ENCODE data around the gene BAAT. TPM values are rescaled to one million over a fixed set of nuclear protein-coding genes. Genes with fewer than 3 reads are reported as not detected.
"Not testable (repeated sequence)": the region's sequence is repeated elsewhere in the genome, so short reads cannot be mapped to it uniquely, and the experiment has no call there.

Gene BAAT
- polyA plus RNA-seq, 4 donors: 0.07 to 0.35 (median 0.23) TPM

GRCh38 chr9:101366038-101366756 is 18.6 kb downstream of the BAAT start:
- peak in 1 of 4 donors; percentile 2 for DNase-seq (ENCODE audit: low read depth in 4 of 4, low spot score in 3 of 4)

- no peak for DNase-seq (ENCODE audit: low read depth in 4 of 4, low spot score in 3 of 4)
Measured at GRCh38 chr9:101365181-101365580, 19.6 kb downstream of the BAAT start.

DNA sequence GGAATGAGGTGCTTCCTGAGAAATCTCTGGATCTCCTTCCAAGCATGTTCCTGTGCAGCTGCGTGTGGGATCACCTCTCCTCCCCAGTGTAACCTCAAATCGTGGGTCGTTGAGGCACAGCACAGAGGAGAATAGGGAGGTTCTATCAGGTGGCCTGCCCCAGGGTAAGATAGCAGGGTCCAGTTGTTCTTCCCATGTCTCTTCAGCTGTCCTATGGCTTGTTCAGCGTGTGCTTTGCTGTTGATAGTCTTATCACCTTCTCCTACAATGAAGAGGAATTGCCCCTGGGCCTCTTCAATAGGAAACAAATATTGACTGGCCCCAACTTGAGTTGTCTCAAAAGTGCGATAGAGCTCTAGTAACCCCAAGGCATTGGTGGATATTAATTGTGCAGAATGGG is 22.4 kb downstream of the BAAT start:
- DNase-seq (ENCODE audit: low read depth in 4 of 4, low spot score in 3 of 4): no peak

- DNase-seq (ENCODE audit: low read depth in 4 of 4, low spot score in 3 of 4): no peak
Measured at GRCh38 chr9:101360647-101361046, 24.2 kb downstream of the BAAT start.

DNA sequence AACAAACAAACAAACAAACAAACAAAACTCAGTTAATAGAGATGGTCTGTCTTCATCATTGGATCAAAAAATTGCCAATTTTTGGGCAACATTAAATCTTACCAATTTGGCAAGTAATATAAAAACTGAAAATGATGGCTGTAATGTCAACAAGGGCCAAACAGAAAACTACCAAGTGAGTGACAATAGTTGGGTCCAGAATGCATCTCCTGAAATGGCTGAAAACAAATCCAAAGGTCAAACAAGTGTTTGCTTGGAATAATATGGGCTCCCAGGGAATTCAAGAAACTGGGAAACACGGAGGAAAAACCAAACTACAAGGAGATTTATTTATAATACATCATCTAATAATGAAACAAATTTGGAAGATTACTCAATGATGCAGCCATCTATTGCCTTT is 25.1 kb downstream of the BAAT start:
- DNase-seq (ENCODE audit: low read depth in 4 of 4, low spot score in 3 of 4): no peak

- no peak for DNase-seq (ENCODE audit: low read depth in 4 of 4, low spot score in 3 of 4)
Measured at GRCh38 chr9:101356619-101357018, 28.2 kb downstream of the BAAT start.

GRCh38 chr9:101354765-101355708 is 29.8 kb downstream of the BAAT start:
- DNase-seq (ENCODE audit: low read depth in 4 of 4, low spot score in 3 of 4): no peak

GRCh38 chr9:101354143-101354764 is 30.6 kb downstream of the BAAT start:
- DNase-seq (ENCODE audit: low read depth in 4 of 4, low spot score in 3 of 4): no peak

DNA sequence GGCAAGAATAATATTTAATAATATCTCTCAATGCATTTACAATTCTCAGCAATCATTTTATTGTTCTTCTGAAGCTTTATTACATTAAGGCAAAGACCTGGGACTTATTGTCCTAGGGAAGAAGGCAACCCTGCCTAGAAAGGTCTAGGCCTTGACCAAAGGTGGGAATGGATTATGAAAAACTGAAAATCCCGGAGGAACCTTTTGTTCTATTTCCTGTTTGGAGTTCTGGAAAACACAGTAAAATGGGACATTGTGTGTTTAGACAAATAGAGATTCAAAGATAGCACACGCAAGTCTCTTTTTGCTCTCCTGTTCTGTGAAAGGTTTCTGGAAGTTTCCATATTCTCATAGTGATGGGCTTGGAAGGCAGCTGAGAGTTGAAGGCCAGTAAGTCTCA is 31.1 kb downstream of the BAAT start:
- no peak for DNase-seq (ENCODE audit: low read depth in 4 of 4, low spot score in 3 of 4)

- DNase-seq (ENCODE audit: low read depth in 4 of 4, low spot score in 3 of 4): no peak
Measured at GRCh38 chr9:101352892-101353463, 31.8 kb downstream of the BAAT start.

GRCh38 chr9:101350285-101350684 is 34.5 kb downstream of the BAAT start:
- no peak for DNase-seq (ENCODE audit: low read depth in 4 of 4, low spot score in 3 of 4)

GRCh38 chr9:101342595-101342994 is 42.2 kb downstream of the BAAT start:
- no peak for DNase-seq (ENCODE audit: low read depth in 4 of 4, low spot score in 3 of 4)

- DNase-seq (ENCODE audit: low read depth in 4 of 4, low spot score in 3 of 4): no peak
Measured at GRCh38 chr9:101341958-101342357, 42.8 kb downstream of the BAAT start.

DNA sequence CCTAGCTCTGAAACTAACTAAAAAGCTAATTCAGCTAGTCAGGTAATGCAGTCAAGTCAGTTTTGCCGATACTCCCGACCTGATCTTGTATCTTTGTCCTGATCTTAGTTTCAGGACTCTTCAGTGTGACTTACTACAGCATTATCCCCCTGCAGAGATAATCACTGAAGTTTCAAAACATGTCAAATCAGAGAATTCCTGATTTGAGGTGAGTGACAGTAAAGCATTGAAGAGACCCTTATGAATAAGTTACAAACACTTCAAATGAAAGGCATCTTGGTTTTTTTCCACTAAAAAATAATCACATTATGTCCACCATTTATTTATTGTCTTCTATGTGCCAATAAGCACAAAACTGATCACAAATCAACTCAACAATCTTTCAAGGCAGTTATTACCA is 47.6 kb downstream of the BAAT start:
- DNase-seq (ENCODE audit: low read depth in 4 of 4, low spot score in 3 of 4): no peak

DNA sequence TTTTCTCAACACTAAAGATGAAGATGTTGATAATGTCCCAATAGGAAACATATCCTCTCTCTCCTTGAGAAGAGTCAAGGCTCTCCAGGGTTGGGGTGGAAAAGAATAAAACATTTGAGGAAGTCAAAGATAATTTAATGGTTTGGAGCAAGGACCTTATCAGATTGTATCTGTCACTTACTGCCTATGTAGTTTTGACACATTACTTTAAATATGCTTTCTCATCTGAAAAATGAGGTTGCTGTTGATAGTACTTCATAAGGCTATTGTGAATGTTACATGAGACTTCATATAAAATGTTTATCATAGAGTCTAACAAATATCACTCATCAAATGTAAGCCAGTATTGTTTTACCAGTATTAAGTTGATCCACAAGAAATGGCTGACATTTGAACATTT is 48.7 kb downstream of the BAAT start:
- DNase-seq (ENCODE audit: low read depth in 4 of 4, low spot score in 3 of 4): no peak

DNA sequence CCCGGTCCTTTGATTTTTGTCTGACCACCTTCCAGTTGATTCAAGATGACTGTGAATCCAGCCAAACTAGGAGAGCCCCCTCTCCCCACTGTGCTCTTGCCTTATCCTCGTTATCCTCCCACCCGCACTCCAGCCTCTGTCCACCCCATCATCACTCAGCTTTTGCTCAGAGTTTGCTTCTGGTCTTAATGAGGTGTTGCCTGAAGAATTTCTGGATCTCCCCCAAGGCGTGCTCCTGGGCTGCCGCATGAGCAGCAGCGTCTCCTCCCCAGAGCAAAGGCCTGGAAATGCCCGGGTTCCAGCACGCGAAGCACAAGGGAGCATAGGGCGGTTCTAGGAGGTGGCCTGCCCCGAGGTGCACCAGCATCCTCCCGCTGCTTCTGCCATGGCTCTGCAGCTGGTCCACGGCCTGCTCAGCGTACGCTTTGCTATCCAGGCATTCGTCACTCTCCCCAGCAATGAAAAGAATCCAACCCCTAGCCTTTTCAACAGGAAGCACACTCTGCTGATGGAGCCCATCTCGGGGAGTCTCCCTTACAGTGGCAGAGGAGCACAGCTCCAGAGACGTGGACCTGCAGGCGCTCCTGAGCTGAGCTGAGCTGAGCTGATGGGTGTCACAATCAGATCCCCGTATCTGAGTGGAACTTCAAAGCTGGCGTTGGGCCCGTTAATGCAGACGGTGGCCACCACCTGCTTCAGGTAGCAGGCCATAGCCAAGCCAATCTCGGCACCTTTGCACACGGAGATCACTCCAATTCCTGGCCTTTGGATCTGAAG is 50.7 kb downstream of the BAAT start:
- no peak for DNase-seq (ENCODE audit: low read depth in 4 of 4, low spot score in 3 of 4)

DNA sequence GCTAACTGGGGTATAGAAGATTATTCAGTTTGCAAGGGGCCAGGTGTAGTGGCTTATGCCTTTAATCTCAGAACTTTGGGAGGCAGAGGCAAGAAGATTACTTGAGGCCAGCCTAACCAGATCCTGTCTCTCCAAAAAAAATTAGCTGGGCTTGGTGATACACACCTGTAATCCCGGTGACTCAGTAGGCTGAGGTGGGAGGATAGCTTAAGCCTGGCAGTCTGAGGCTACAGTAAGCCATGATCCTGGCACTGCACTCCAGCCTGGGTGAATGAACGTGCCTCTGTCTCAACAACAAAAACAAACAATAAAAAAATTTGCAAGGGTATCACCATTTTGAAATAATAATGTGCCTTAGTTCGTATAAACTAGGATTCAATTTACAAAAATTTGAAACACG is 51.3 kb downstream of the BAAT start:
- DNase-seq (ENCODE audit: low read depth in 4 of 4, low spot score in 3 of 4): no peak

DNA sequence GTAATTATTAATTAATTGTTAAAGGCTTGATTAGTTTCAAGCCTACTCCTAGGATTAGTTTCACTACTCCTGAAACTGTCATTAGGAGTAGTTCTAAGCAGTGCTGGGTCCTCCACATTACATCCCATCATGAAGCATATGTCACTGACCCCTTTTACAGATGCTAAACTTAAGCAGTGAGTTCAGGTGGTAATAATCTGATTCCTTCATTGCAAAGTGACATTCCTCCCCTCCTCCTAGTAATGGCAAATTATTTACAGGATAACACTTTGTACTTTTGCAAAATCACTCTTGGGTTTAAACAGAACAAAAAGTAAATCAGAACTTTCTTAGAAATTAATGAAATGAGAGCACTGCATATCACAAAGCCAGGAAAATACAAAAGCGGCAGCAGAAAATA is 52.4 kb downstream of the BAAT start:
- DNase-seq (ENCODE audit: low read depth in 4 of 4, low spot score in 3 of 4): no peak

GRCh38 chr9:101327422-101327909 is 57.3 kb downstream of the BAAT start:
- not testable (repeated sequence) for DNase-seq (ENCODE audit: low read depth in 4 of 4, low spot score in 3 of 4)

DNA sequence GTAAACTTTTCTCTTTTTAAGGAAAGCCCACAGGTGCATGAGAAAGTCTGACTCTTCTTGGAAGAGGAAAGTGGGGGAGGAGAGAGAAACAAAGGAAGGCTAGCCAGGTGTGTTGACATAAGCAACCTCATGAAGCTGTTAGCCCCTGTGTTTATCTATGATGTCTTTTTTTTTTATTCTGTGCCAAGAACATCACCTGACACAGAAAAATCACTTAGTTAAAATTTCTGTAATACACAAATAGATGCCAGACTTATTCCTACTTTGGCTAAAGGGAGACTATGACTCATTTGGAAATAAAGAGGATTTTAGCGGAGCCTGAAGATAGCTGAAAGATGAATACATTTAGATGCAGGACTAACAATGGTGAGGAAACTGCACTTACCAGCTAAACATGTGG is 58.3 kb downstream of the BAAT start:
- DNase-seq (ENCODE audit: low read depth in 4 of 4, low spot score in 3 of 4): no peak
